SIG-M5 (cell line): ENCODE measurements around the gene HDDC2.

Experiments
- DNase-seq: peaks from one replicate; lab custom pipeline; 2025; lab: John Stamatoyannopoulos, UW

Gene HDDC2

GRCh38 chr6:125269328-125269985 lies 32.3 kb downstream of the HDDC2 start:
- no peak for DNase-seq

DNA sequence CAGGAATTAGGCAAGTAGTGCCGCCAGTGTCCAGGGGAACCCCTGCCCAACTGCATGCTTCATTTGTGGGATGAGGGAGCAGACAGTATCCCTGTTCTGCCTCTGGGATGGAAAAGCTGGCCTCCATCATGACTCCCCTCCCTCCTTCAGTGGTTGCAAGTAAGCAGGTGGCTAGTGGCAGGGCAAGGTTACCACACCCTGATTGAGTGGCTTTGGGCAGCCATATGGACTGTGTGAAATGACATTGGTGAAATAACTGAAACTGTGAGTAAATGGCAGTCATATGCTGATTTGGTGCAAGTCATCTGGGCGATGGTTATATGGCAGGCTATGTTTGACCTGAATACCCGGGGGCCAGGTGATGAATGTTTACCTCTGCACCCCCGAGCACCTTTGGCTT lies 33.0 kb downstream of the HDDC2 start:
- no peak for DNase-seq

DNA sequence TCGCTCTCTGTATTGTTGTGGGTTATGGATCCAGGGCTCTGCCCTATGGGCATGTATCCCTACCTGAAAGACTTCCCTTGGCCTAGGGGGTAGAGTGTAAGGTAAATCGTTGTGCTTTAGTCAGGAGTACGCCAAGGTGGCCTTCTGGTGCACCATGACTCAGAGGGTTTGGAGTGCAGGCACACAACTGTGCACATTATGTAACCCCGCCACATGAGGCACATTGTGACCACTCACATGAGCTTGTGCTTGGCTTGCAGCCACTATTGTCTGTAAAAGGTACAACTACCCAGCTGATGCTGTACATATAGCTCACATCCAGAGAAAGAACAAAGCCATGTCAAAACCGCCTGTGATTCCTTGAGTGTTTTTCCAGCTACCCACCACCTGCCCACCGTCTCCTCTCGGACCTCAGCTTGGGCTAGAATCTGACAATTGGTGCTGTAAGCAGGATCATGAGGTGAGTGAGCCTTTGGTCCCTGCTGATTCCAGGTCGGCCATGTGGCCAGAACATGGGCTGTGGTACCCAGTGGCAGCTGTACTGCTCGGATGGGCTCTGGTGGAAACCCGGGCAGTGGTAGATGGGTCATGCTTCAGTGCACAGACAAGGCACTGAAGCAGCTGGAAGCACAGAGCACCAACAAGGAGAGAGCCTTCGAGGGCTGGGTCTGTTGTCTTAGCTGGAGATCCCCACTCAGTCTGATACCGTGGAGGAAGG lies 33.8 kb downstream of the HDDC2 start:
- DNase-seq = no peak

DNA sequence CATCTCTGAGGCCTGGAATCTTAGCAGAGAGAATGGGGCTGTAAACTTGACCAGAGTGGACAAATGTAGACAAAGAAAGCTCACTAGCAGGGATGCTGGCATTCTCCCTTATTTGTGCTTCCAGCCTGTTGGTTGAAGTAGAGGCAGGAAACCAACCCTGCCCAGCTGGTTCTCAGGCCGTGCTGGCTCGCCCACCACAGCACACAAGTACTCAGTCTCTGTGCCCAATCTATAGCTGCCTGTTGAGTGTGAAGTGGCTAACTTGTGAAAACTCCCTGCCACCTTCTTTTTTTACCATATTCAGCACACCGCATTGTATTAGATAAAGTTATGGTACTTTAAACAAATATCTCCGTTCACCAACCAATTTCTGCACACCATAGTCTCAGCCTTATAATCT lies 37.3 kb downstream of the HDDC2 start:
- DNase-seq = no peak

DNA sequence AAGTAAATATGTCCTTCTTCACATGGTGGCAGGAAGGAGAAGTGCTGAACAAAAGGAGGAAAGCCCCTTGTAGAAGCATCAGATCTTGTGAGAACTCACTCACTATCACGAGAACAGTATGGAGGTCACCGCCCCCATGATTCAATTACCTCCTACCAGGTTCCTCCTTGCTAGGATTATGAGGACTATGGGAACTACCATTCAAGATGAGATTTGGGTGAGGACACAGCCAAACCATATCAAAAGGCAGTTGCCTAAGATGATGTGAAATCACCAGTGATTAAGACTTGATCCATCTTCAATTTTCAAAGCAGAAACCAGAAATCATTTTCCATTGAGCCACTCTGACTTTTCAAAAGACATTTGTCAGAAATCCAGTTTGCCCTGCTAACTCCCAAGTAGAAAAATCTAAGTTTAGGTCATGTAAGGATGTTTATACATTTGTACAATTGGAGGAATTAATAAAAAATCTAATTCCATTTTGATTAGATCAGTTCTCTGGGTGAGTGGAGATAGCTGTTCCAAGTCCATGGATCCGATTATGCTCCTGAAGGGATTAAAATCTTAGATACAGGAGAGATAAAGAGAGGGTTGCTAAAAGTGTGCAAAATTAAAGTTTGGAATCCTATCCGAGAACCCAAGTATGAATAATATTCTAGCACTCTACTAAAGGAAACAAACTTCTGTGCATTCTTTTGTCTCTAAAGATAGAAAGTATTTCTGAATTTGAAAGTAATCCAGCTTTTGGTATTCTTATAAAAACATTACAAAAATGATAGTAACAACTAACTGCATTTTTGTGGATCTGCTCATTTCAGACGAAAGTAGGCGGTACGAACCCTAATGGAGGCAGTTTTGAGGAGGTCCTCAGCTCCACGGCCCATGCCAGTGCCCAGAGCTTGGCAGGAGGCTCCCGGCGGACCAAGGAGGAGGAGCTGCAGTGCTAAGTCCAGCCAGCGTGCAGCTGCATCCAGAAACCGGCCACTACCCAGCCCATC lies 39.5 kb downstream of the HDDC2 start:
- DNase-seq = no peak

DNA sequence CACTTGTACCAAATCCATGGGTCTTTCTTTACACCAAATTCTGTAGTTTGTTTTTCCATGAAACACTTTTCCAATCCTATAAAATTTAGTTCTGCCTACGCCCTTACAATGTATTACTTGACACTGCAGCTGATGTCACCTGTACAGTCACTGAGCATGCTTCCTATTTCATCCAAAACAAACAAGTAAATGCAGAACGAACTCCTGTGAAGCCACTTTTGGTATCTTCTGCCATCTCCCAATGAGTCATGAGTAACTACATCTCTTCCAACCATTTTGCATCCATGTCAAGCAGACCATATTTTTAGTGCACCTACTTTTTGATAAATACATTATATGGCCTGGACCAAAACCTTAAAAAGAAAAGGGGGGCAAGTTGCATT lies 42.4 kb downstream of the HDDC2 start:
- DNase-seq = no peak

- DNase-seq = peak; percentile 19
Observed at GRCh38 chr6:125258651-125259353, 43.0 kb downstream of the HDDC2 start.

DNA sequence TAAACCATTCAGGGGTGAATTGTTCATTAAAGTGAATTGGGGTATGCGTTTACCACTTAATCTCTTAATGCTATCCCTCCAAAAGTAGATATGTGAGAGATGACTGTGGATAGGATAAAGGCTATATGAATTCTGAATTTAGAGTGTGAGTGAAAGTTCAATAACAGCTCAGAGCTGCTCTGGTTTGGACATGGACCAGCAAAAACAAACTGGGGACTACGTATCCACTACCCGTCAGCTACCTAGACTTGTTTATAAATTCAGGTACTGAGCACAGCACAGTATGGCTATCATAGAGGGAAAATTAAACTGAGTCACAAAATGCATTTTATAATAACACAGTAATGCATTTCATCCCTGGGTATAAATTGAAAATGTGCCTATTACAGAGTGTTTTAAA lies 44.4 kb downstream of the HDDC2 start:
- DNase-seq = no peak

GRCh38 chr6:125255201-125255600 lies 46.6 kb downstream of the HDDC2 start:
- DNase-seq = no peak

GRCh38 chr6:125254321-125254720 lies 47.4 kb downstream of the HDDC2 start:
- no peak for DNase-seq

- no peak for DNase-seq
Observed at GRCh38 chr6:125253881-125254280, 47.9 kb downstream of the HDDC2 start.

DNA sequence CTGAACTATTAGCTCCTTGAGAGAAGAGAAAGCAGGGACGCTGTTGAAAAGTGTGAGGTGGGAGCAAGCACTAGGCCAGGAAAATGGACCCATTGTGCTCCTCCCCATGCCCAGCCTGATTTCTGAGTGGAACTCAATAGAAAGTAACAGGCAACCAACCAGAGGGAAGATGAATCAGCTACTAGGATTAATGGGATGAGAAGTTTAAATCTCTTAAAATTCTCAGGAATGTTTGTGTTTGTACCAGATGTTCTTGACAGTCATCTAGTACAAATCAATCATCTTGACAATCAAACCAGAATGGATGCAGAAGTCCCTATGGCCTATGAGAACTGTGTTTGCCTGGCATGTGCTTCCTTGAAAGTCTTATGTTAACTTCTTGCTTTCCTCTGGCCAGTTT lies 48.9 kb downstream of the HDDC2 start:
- DNase-seq = no peak

- no peak for DNase-seq
Observed at GRCh38 chr6:125251516-125252220, 50.1 kb downstream of the HDDC2 start.

DNA sequence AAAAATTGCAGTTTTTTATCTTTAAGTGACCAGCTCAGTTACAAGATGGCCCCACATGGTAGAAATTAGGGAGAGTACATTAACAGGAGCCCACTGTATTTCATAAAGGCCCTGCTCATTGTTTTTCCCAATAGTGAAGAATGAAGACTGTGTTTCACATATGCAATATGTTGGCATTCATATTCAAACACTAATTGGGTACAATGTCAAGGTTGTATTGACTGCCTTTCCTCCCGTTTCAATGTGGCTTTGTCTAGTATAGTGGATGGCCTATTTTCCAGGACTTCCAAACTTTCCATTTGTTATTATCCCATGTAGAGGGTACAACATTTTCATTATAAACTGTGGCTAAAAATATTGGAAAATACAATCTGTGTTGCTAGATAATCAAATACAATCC lies 51.3 kb downstream of the HDDC2 start:
- no peak for DNase-seq

DNA sequence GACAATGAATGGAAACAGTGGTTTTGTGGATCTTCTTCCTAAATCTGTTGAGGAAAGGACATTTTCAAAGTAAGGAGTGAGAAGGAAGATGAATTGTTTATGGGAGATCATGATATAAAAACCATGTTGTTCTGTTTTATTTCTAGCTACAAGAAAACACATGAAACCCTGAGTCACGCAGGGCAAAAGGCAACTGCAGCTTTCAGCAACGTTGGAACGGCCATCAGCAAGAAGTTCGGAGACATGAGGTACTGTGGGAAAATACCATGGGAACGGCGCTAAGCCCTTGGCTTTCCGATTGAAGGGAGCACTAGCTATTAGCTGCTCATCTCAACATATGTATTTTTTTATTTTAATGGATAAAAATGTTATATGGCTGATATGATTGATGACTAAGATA lies 53.6 kb downstream of the HDDC2 start:
- DNase-seq = no peak

DNA sequence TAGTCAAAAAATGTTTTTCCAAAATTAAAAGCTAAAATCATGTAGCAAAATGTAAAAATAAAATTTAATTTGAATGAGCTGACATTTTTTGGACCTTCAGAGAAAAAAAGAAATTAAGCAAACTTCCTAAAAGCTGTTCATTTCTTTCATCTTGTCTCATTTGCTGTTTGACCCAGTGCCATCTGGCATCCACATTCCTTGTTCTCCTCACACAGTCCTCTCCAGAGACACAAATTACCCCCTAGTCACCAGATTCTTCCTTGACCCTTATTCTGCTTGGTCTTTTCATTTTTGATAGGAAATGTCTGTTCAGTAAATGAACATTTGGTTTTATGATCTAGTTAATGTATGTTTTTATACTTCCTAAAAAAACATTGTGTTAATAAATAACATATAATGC lies 55.2 kb downstream of the HDDC2 start:
- DNase-seq = no peak

- no peak for DNase-seq
Observed at GRCh38 chr6:125245523-125246264, 56.1 kb downstream of the HDDC2 start.

DNA sequence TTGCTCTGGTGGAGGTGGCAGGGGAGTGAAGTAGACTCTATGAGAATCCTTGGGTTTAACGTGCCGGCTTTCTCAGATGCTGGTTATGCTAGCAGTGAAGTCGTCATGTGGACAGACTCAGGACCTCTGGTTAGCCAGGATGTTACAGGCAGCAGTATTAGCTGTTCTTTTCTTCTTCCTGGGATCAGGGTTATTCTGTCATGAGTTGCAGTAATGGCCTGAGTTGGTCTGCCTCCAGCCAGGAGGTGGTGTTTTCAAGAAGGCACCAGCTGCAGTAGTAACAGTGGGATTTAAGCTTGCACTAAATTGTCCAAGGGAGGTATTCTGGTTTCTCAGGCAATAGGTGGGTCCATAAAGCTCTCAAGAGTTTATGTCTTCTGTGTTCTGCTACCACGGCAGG lies 56.7 kb downstream of the HDDC2 start:
- DNase-seq = no peak

- DNase-seq = no peak
Observed at GRCh38 chr6:125237764-125238163, 64.0 kb downstream of the HDDC2 start.

- no peak for DNase-seq
Observed at GRCh38 chr6:125236536-125237327, 65.0 kb downstream of the HDDC2 start.
